ENCODE data around the gene GAGE12E.
"Not testable (repeated sequence)": the region's sequence is repeated elsewhere in the genome, so short reads cannot be mapped to it uniquely, and the experiment has no call there.

Gene GAGE12E, protein sequence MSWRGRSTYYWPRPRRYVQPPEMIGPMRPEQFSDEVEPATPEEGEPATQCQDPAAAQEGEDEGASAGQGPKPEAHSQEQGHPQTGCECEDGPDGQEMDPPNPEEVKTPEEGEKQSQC

DNA sequence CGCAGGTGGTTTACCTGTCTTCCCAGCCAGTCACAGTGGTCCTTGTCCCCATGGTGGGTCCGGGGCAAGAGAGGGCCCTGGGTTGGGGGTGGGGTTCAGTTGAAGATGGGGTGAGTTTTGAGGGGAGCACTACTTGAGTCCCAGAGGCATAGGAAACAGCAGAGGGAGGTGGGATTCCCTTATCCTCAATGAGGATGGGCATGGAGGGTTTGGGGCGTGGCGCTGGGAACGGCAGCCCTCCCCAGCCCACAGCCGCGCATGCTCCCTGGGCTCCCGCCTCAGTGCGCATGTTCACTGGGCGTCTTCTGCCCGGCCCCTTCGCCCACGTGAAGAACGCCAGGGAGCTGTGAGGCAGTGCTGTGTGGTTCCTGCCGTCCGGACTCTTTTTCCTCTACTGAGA, at the start of gene GAGE12E:
Gene GAGE12E, plus strand, starts transcription at position 301 of the 400 bp plus-strand sequence. CDS start 1,155 bp downstream, outside the sequence.
- DNase-seq (ENCODE audit: low read depth in 2 of 2): not testable (repeated sequence)

DNA sequence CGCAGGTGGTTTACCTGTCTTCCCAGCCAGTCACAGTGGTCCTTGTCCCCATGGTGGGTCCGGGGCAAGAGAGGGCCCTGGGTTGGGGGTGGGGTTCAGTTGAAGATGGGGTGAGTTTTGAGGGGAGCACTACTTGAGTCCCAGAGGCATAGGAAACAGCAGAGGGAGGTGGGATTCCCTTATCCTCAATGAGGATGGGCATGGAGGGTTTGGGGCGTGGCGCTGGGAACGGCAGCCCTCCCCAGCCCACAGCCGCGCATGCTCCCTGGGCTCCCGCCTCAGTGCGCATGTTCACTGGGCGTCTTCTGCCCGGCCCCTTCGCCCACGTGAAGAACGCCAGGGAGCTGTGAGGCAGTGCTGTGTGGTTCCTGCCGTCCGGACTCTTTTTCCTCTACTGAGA, 19.2 kb upstream of the GAGE12E start, which contains the start of gene GAGE12C:
Gene GAGE12C, plus strand, starts transcription at position 301 of the 400 bp plus-strand sequence. CDS start 1,155 bp downstream, outside the sequence.
- DNase-seq (ENCODE audit: low read depth in 2 of 2): not testable (repeated sequence)

DNA sequence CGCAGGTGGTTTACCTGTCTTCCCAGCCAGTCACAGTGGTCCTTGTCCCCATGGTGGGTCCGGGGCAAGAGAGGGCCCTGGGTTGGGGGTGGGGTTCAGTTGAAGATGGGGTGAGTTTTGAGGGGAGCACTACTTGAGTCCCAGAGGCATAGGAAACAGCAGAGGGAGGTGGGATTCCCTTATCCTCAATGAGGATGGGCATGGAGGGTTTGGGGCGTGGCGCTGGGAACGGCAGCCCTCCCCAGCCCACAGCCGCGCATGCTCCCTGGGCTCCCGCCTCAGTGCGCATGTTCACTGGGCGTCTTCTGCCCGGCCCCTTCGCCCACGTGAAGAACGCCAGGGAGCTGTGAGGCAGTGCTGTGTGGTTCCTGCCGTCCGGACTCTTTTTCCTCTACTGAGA, 9.7 kb upstream of the GAGE12E start, which contains the start of gene GAGE12D:
Gene GAGE12D, plus strand, starts transcription at position 301 of the 400 bp plus-strand sequence. CDS start 1,155 bp downstream, outside the sequence.
- DNase-seq (ENCODE audit: low read depth in 2 of 2): not testable (repeated sequence)

DNA sequence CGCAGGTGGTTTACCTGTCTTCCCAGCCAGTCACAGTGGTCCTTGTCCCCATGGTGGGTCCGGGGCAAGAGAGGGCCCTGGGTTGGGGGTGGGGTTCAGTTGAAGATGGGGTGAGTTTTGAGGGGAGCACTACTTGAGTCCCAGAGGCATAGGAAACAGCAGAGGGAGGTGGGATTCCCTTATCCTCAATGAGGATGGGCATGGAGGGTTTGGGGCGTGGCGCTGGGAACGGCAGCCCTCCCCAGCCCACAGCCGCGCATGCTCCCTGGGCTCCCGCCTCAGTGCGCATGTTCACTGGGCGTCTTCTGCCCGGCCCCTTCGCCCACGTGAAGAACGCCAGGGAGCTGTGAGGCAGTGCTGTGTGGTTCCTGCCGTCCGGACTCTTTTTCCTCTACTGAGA, 9.5 kb downstream of the GAGE12E start, which contains the start of gene GAGE12F:
Gene GAGE12F, plus strand, starts transcription at position 301 of the 400 bp plus-strand sequence. CDS start 1,155 bp downstream, outside the sequence.
- not testable (repeated sequence) for DNase-seq (ENCODE audit: low read depth in 2 of 2)

DNA sequence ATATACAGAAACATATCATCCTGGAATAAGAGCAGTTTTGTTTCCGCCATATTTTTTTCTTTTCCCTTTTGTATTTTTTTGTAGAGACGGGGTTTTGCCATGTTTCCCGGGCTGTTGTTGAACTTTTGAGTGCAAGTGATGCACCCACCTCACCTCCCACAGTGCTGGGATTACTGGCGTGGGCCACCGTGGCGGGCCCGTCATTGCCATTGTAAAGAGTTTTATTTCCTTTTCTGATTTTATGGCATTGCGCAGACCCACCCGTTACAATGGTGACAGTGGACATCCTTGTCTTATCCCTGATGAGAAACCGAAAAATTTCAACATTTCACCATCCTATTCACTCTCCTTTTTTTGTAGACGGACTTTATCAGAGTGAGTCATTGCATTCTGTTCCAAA, 17.6 kb downstream of the GAGE12E start:
- DNase-seq (ENCODE audit: low read depth in 2 of 2): not testable (repeated sequence)

DNA sequence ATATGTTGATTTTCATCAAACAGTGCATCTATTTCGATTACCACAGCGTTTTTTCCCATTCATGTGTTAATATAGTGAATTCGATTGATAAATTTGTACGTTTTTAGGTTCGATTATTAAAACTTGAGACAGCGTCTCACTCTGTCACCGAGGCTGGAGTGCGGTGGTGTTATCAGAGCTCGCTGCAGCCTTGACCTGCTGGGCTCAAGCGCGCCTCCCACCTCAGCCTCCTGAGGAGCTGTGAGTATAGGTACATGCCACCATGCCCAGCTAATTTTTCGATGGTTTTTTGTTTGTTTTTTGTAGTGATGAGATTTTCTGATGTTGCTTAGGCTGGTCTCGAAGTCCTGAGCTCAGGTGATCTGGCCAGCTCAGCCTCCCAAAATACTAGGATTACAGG, 18.1 kb downstream of the GAGE12E start:
- DNase-seq (ENCODE audit: low read depth in 2 of 2): not testable (repeated sequence)

DNA sequence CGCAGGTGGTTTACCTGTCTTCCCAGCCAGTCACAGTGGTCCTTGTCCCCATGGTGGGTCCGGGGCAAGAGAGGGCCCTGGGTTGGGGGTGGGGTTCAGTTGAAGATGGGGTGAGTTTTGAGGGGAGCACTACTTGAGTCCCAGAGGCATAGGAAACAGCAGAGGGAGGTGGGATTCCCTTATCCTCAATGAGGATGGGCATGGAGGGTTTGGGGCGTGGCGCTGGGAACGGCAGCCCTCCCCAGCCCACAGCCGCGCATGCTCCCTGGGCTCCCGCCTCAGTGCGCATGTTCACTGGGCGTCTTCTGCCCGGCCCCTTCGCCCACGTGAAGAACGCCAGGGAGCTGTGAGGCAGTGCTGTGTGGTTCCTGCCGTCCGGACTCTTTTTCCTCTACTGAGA, 19.0 kb downstream of the GAGE12E start, which contains the start of gene GAGE12G:
Gene GAGE12G, plus strand, starts transcription at position 301 of the 400 bp plus-strand sequence. CDS start 1,155 bp downstream, outside the sequence.
- not testable (repeated sequence) for DNase-seq (ENCODE audit: low read depth in 2 of 2)

DNA sequence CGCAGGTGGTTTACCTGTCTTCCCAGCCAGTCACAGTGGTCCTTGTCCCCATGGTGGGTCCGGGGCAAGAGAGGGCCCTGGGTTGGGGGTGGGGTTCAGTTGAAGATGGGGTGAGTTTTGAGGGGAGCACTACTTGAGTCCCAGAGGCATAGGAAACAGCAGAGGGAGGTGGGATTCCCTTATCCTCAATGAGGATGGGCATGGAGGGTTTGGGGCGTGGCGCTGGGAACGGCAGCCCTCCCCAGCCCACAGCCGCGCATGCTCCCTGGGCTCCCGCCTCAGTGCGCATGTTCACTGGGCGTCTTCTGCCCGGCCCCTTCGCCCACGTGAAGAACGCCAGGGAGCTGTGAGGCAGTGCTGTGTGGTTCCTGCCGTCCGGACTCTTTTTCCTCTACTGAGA, 28.6 kb downstream of the GAGE12E start, which contains the start of gene GAGE12H:
Gene GAGE12H, plus strand, starts transcription at position 301 of the 400 bp plus-strand sequence. CDS start 1,155 bp downstream, outside the sequence.
- not testable (repeated sequence) for DNase-seq (ENCODE audit: low read depth in 2 of 2)

DNA sequence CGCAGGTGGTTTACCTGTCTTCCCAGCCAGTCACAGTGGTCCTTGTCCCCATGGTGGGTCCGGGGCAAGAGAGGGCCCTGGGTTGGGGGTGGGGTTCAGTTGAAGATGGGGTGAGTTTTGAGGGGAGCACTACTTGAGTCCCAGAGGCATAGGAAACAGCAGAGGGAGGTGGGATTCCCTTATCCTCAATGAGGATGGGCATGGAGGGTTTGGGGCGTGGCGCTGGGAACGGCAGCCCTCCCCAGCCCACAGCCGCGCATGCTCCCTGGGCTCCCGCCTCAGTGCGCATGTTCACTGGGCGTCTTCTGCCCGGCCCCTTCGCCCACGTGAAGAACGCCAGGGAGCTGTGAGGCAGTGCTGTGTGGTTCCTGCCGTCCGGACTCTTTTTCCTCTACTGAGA, 38.1 kb downstream of the GAGE12E start, which contains the start of gene GAGE2A:
Gene GAGE2A, plus strand, starts transcription at position 301 of the 400 bp plus-strand sequence. CDS start 1,155 bp downstream, outside the sequence.
- DNase-seq (ENCODE audit: low read depth in 2 of 2): not testable (repeated sequence)

DNA sequence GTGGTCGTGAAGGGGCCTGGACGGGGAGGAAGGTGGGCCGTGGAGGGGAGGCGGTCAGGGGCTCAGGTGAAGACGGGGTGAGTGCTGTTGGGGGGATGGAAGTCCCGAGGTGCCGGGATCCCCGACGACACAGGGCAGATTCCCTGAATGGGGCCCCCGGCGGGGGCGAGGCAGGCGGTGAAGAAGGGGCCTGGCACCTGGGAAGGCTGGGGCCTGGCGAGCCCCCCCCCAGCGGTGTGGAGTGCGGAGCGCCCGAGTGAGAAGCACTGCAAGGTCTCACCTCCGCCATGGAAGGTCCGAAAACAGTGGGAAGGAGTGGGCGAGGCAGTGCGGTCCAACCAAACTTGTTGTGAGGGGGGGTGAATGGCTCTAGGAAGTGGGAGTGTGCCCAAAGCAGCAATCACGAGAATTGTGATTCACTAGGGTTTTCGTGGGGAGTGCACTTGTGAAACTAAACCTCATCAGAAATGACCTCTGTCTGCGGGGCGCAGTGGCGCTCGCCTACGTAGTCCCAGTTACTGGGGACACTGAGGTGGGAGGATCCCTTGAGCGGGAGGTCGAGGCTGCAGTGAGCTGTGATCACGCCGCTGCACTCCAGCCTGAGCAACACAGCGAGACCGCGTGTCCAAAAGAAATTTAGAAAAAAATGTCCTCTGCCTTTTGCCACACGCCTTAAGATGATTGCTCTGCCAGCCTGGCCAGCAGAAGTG, 38.8 kb downstream of the GAGE12E start:
- not testable (repeated sequence) for DNase-seq (ENCODE audit: low read depth in 2 of 2)

DNA sequence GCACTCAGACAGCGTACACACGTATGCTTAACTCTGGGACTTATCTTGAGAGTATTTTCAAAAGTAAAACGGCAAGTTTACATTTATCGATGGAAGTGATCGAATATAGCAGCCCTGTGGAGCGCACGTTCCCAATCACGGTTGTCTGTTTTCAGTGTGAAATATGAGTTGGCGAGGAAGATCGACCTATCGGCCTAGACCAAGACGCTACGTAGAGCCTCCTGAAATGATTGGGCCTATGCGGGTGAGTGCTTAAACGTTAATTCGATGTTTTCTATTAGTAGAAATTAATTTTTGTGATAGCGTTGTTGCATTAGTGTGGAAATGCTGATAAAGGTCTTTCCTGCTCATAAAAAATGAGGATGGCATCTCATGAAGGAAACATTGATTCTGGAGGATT, 39.4 kb downstream of the GAGE12E start:
- not testable (repeated sequence) for DNase-seq (ENCODE audit: low read depth in 2 of 2)

DNA sequence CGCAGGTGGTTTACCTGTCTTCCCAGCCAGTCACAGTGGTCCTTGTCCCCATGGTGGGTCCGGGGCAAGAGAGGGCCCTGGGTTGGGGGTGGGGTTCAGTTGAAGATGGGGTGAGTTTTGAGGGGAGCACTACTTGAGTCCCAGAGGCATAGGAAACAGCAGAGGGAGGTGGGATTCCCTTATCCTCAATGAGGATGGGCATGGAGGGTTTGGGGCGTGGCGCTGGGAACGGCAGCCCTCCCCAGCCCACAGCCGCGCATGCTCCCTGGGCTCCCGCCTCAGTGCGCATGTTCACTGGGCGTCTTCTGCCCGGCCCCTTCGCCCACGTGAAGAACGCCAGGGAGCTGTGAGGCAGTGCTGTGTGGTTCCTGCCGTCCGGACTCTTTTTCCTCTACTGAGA, 47.6 kb downstream of the GAGE12E start, which contains the start of gene GAGE1:
Gene GAGE1, plus strand, starts transcription at position 301 of the 400 bp plus-strand sequence. CDS start 1,155 bp downstream, outside the sequence.
- not testable (repeated sequence) for DNase-seq (ENCODE audit: low read depth in 2 of 2)

Data from stimulated activated CD4-positive, alpha-beta T cell treated with anti-CD3 and anti-CD28 coated beads, Interleukin-15, amount 100 ng/mL, for 48 hours (primary cell).